Ishikawa (cell line): Measurements from ENCODE around the gene FSTL3.

Experiments
- CEBPB ChIP-seq: IDR thresholded peaks from 2 replicates; pipeline ENCODE4 v1.6.1; 2012
- CREB1 ChIP-seq: IDR thresholded peaks from 2 replicates; pipeline ENCODE4 v1.6.1; 2012; ENCODE audit warnings: low read depth
- EGR1 ChIP-seq: IDR thresholded peaks from 2 replicates; pipeline ENCODE4 v1.6.1; 2012
- EP300 ChIP-seq: IDR thresholded peaks from 2 replicates; pipeline ENCODE4 v1.6.1; 2012; ENCODE audit warnings: borderline replicate concordance
- FOXM1 ChIP-seq: IDR thresholded peaks from 2 replicates; pipeline ENCODE4 v1.6.1; 2012; ENCODE audit warnings: low read depth, borderline replicate concordance
- NFIC ChIP-seq: IDR thresholded peaks from 2 replicates; pipeline ENCODE4 v1.6.1; 2012
- RAD21 ChIP-seq: IDR thresholded peaks from 2 replicates; pipeline ENCODE4 v1.6.1; 2012; ENCODE audit warnings: low read depth
- TAF1 ChIP-seq: IDR thresholded peaks from 2 replicates; pipeline ENCODE4 v1.6.1; 2012; ENCODE audit warnings: low read depth, mild to moderate bottlenecking
- TCF12 ChIP-seq: IDR thresholded peaks from 2 replicates; pipeline ENCODE4 v1.6.1; 2012; ENCODE audit warnings: low read depth
- TEAD4 ChIP-seq: IDR thresholded peaks from 2 replicates; pipeline ENCODE4 v1.6.1; 2012
- USF1 ChIP-seq: IDR thresholded peaks from 2 replicates; pipeline ENCODE4 v1.6.1; 2012
- YY1 ChIP-seq: IDR thresholded peaks from 2 replicates; pipeline ENCODE4 v1.6.1; 2012; ENCODE audit warnings: low read depth
- ZBTB7A ChIP-seq: IDR thresholded peaks from 2 replicates; pipeline ENCODE4 v1.6.1; 2012; ENCODE audit warnings: low read depth
- TF ChIP-seq, protein P1 (sequence below): IDR thresholded peaks from 2 replicates; pipeline ENCODE4 v1.6.1; 2012; ENCODE audit warnings: low read depth, mild to moderate bottlenecking
- TF ChIP-seq, protein P2 (sequence below): IDR thresholded peaks from 2 replicates; pipeline ENCODE4 v1.6.1; 2012

FSTL3 gene

DNA sequence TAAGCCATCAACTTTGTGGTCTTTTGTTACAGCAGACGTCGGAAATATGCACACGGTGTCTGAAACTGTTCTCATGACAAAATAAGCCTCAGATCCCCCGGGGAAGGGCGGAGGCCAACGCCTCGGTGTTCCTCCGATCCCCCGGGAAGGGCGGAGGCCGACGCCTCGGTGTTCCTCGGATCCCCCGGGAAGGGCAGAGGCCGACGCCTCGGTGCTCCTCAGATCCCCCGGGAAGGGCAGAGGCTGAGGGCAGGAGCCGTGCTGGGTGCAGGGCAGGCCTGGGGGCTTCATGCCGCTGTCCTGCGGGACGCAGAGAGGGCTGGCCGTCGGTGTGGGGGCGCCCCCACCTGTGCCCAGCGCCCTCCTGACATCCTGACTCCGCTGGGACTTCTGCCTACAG lies 31.8 kb upstream of the FSTL3 start:
- TF ChIP-seq EGR1 (no peak), FOXM1 (no peak), NFIC (no peak), TEAD4 (no peak), EP300 (no peak)
- TF ChIP-seq, protein P1, sequence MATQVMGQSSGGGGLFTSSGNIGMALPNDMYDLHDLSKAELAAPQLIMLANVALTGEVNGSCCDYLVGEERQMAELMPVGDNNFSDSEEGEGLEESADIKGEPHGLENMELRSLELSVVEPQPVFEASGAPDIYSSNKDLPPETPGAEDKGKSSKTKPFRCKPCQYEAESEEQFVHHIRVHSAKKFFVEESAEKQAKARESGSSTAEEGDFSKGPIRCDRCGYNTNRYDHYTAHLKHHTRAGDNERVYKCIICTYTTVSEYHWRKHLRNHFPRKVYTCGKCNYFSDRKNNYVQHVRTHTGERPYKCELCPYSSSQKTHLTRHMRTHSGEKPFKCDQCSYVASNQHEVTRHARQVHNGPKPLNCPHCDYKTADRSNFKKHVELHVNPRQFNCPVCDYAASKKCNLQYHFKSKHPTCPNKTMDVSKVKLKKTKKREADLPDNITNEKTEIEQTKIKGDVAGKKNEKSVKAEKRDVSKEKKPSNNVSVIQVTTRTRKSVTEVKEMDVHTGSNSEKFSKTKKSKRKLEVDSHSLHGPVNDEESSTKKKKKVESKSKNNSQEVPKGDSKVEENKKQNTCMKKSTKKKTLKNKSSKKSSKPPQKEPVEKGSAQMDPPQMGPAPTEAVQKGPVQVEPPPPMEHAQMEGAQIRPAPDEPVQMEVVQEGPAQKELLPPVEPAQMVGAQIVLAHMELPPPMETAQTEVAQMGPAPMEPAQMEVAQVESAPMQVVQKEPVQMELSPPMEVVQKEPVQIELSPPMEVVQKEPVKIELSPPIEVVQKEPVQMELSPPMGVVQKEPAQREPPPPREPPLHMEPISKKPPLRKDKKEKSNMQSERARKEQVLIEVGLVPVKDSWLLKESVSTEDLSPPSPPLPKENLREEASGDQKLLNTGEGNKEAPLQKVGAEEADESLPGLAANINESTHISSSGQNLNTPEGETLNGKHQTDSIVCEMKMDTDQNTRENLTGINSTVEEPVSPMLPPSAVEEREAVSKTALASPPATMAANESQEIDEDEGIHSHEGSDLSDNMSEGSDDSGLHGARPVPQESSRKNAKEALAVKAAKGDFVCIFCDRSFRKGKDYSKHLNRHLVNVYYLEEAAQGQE, result no peak

DNA sequence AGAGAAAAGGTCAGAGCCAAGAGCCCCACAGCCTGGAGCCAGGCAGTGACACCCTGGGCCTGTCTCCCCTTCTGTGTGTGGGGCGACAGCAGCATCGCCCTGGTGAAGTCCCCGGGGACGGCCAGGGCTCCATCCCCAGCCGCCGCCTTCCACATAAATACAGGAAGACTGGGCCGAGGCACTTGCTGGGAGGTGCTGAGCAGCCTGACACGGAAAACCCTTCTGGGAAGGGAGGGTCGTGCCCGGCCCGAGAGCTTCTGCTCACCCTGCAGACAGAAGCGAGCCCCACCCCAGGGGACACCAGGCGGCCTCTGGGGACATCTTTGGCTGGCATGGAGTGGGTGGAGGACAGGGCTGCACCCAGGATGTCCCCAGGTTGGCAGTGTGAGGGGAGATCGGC lies 31.4 kb upstream of the FSTL3 start:
- TF ChIP-seq YY1 (no peak), FOXM1 (no peak), TEAD4 (no peak), CREB1 (no peak), RAD21 (no peak), EP300 (no peak), USF1 (no peak), ZBTB7A (no peak)
- TF ChIP-seq, protein P2, sequence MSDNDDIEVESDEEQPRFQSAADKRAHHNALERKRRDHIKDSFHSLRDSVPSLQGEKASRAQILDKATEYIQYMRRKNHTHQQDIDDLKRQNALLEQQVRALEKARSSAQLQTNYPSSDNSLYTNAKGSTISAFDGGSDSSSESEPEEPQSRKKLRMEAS, result no peak

DNA sequence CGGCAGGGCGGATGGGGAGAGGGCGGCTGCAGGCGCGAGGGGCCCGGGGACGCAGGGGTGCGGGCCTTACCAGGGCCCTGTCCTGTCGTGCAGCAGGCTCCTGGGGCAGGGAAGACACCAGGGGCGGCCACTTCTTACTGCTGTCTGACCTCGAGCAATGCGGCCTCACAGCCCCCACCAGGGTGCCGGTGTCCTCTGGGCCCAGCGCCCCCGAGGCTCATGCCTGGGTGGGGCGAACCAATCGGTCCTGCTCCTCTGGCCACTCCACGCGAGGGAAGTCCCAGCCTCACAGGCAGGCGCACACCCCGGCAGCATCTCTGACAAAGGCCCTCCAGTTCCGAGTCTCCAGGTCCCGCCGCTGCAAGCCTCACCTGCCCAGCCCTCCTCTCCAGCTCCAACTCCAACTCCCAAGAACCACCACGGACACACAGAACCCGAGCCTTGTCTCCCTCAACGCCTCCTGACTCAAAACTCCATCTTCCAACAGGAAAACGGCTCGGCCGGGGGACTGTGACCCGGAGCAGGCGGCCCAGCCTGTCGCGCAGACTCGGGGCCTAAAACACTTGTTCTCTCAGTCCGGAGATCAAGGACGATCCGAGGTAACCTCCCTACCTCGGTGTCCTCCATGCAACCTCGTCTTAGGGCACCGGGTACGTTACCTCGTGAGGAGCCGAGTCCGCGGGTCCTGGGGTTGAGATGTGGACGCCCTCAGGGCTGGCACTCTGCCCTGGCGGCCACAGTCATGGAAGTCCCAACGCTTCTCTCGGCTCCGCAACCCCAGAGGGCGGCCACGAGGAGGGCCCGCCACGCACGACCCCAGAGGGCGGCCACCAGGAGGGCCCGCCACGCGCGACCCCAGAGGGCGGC lies 30.0 kb upstream of the FSTL3 start:
- TF ChIP-seq TAF1, result no peak
- TF ChIP-seq, protein P1, result no peak
- no peak for TF ChIP-seq CREB1
- no peak for TF ChIP-seq NFIC
- no peak for TF ChIP-seq RAD21

DNA sequence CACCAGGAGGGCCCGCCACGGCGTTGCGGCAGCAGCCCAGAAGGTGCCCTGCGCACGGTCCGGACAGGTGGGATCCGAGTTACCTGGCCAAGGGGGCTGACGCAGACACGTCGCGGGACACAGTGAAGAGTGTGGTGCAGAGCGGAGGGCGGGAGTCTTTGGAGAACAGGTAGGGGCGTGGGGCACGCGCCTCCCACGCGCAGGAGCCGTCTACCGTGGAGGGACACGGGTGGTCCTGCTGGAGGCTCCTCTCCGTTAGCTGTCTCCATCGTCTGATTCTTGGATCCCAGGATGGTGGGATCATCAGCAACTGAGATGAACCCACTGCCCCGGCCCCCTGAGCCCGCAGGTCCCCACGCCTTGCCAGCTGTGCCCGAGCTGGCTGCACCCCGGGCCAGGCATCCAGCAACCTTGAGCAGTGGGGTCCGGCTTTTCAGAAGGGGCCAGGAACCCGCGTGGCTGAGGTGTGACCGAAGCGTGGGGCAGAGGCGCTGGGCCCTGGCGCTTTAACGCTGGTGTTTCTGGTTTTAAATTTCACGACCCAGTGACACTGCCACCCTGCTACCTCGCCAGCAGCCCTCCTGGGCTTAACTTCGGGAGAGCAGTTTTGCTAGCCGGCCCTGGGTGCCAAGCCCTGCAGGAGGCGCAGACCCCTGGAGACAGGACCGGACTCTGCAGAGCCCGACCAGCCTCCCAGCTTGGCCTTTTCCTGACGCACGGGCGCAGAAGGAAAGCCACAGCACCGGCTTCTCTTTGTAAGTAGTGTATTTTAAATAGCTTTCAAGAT lies 29.2 kb upstream of the FSTL3 start:
- TF ChIP-seq EGR1, result no peak
- no peak for TF ChIP-seq FOXM1
- no peak for TF ChIP-seq USF1
- no peak for TF ChIP-seq CREB1
- TF ChIP-seq TCF12, result no peak
- TF ChIP-seq ZBTB7A, result no peak
- TF ChIP-seq EP300, result no peak
- TF ChIP-seq CEBPB, result no peak
- TF ChIP-seq TEAD4, result no peak
- TF ChIP-seq, protein P1, result no peak
- TF ChIP-seq, protein P2, result no peak
- TF ChIP-seq YY1, result no peak
- TF ChIP-seq TAF1, result no peak
- TF ChIP-seq RAD21, result no peak
